GM12878 (cell line): ENCODE measurements around the gene SSBP2.

Experiments used
- FOS ChIP-seq: IDR thresholded peaks from 3 replicates; pipeline ENCODE4 v1.6.1; 2011; ENCODE audit warnings: borderline replicate concordance; ENCODE audit not compliant: insufficient read length; ENCODE audit errors: extremely low read depth
- TF ChIP-seq, protein P1 (sequence below), 3 experiments: IDR thresholded peaks in 2 of 3; conservative IDR thresholded peaks in 1 of 3; 2 replicates each; pipeline ENCODE4 v1.5.1; 2011; ENCODE audit warnings: low read depth in 3 of 3, low read length in 3 of 3, mild to moderate bottlenecking in 3 of 3, control low read depth in 2 of 3, moderate library complexity in 2 of 3, inconsistent platforms in 1 of 3, mixed read lengths in 1 of 3; ENCODE audit not compliant: control insufficient read depth in 2 of 3, insufficient read depth in 1 of 3; ENCODE audit errors: extremely low read depth in 1 of 3

DNA sequence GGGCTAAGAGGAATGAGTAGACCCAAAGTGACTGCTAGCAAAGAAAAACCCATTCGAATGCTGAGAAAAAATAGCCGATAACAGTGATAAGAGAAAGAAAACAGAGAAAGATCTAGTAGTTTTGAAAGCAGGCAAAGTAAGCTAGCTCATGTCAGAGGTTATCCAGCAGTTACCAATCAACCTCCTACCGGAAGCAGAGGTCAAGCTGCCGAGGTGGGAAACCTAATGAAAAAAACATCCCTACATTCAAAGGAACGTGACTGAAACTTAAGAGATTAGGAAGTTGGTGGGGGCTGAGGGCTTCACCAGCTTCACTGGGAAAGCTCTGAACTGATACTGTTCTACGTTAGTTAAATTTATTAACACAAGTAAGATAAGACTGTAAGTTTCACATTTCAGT is 32.6 kb downstream of the SSBP2 start:
- TF ChIP-seq, protein P1, sequence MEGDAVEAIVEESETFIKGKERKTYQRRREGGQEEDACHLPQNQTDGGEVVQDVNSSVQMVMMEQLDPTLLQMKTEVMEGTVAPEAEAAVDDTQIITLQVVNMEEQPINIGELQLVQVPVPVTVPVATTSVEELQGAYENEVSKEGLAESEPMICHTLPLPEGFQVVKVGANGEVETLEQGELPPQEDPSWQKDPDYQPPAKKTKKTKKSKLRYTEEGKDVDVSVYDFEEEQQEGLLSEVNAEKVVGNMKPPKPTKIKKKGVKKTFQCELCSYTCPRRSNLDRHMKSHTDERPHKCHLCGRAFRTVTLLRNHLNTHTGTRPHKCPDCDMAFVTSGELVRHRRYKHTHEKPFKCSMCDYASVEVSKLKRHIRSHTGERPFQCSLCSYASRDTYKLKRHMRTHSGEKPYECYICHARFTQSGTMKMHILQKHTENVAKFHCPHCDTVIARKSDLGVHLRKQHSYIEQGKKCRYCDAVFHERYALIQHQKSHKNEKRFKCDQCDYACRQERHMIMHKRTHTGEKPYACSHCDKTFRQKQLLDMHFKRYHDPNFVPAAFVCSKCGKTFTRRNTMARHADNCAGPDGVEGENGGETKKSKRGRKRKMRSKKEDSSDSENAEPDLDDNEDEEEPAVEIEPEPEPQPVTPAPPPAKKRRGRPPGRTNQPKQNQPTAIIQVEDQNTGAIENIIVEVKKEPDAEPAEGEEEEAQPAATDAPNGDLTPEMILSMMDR (IDR thresholded peaks at IDR 0.05 in 2 of 3, conservative IDR thresholded peaks at IDR 0.05 in 1 of 3; ENCODE audit: control insufficient read depth in 2 of 3, extremely low read depth in 1 of 3, insufficient read depth in 1 of 3, low read depth in 3 of 3, low read length in 3 of 3) = no peak
- no peak for TF ChIP-seq FOS
